SJCRH30 (cell line): Measurements from ENCODE around the gene TOP1. TPM values are rescaled to one million over a fixed set of nuclear protein-coding genes. Genes with fewer than 3 reads are reported as not detected.
"Not testable (repeated sequence)": the region's sequence is repeated elsewhere in the genome, so short reads cannot be mapped to it uniquely, and the experiment has no call there.

Source experiments
- DNase-seq, 2 experiments: peaks; one replicate each; pipeline ENCODE4 v3.0.0-alpha.2; 2015 to 2020
- H3K27ac ChIP-seq: fragments of 250-450 bp; sonication (Bioruptor Pico); 2 replicates; pipeline ENCODE4 v1.5.1; 2020; ENCODE audit warnings: mild to moderate bottlenecking, moderate library complexity
- H3K27me3 ChIP-seq: fragments of 250-450 bp; sonication (Bioruptor Pico); 2 replicates; pipeline ENCODE4 v1.5.1; 2020; ENCODE audit warnings: mild to moderate bottlenecking, moderate library complexity
- H3K36me3 ChIP-seq: fragments of 250-450 bp; sonication (Bioruptor Pico); 2 replicates; pipeline ENCODE4 v1.5.1; 2020; ENCODE audit warnings: mild to moderate bottlenecking, moderate library complexity
- H3K4me1 ChIP-seq: fragments of 250-450 bp; sonication (Bioruptor Pico); 2 replicates; pipeline ENCODE4 v1.5.1; 2020; ENCODE audit warnings: mild to moderate bottlenecking, moderate library complexity
- H3K4me3 ChIP-seq: fragments of 250-450 bp; sonication (Bioruptor Pico); 2 replicates; pipeline ENCODE4 v1.5.1; 2020; ENCODE audit warnings: mild to moderate bottlenecking, moderate library complexity
- H3K9me3 ChIP-seq: fragments of 250-450 bp; sonication (Bioruptor Pico); replicated peaks from 2 replicates; pipeline ENCODE4 v1.5.1; 2020; ENCODE audit warnings: mild to moderate bottlenecking, moderate library complexity
- total RNA-seq: library from RNA; depleted of rRNA; stranded (reverse); fragments of >200 nt; shearing (Covaris generic); gene quantifications from 2 replicates; pipeline ENCODE4 v1.2.3, GENCODE V29; 2014

TOP1 gene
- total RNA-seq, 1 experiment from 2014 or later: 71.9 TPM

GRCh38 chr20:41098703-41099250 lies 70.2 kb downstream of the TOP1 start:
- DNase-seq: no peak
- H3K9me3 ChIP-seq: no peaks in the 10 kb centered on the region
- peaks cover 99% of the 10 kb centered on the region for H3K36me3 ChIP-seq
- no peaks in the 10 kb centered on the region for H3K27me3 ChIP-seq
- H3K4me1 ChIP-seq: no peaks in the 10 kb centered on the region
- no peak overlapping the region for H3K27ac ChIP-seq
- H3K4me3 ChIP-seq: no peak overlapping the region

- DNase-seq: no peak
- no peak overlapping the region for H3K27ac ChIP-seq
- H3K9me3 ChIP-seq: no peaks in the 10 kb centered on the region
- peaks cover 99% of the 10 kb centered on the region for H3K36me3 ChIP-seq
- H3K27me3 ChIP-seq: no peaks in the 10 kb centered on the region
- H3K4me1 ChIP-seq: no peaks in the 10 kb centered on the region
- H3K4me3 ChIP-seq: no peak overlapping the region
These were observed 71.4 kb downstream of the TOP1 start for GRCh38 chr20:41100001-41100480.

GRCh38 chr20:41101660-41102059 lies 73.0 kb downstream of the TOP1 start:
- no peak for DNase-seq
- Histone ChIP-seq H3K27me3 (no peaks in the 10 kb centered on the region), H3K27ac (no peak overlapping the region), H3K9me3 (no peaks in the 10 kb centered on the region), H3K36me3 (peaks cover 96% of the 10 kb centered on the region), H3K4me1 (no peaks in the 10 kb centered on the region), H3K4me3 (no peak overlapping the region)

GRCh38 chr20:41108531-41108930 lies 79.9 kb downstream of the TOP1 start:
- Histone ChIP-seq H3K4me3 (no peak overlapping the region), H3K9me3 (no peaks in the 10 kb centered on the region), H3K36me3 (peaks cover 95% of the 10 kb centered on the region), H3K27me3 (no peaks in the 10 kb centered on the region), H3K27ac (no peak overlapping the region), H3K4me1 (no peaks in the 10 kb centered on the region)
- no peak for DNase-seq

GRCh38 chr20:41110012-41110411 lies 81.4 kb downstream of the TOP1 start:
- H3K4me1 ChIP-seq: no peaks in the 10 kb centered on the region
- H3K36me3 ChIP-seq: peaks cover 93% of the 10 kb centered on the region
- H3K27me3 ChIP-seq: no peaks in the 10 kb centered on the region
- no peak overlapping the region for H3K27ac ChIP-seq
- no peaks in the 10 kb centered on the region for H3K9me3 ChIP-seq
- no peak for DNase-seq
- no peak overlapping the region for H3K4me3 ChIP-seq

- Histone ChIP-seq H3K27me3 (no peaks in the 10 kb centered on the region), H3K27ac (no peak overlapping the region), H3K36me3 (peaks cover 95% of the 10 kb centered on the region), H3K9me3 (no peaks in the 10 kb centered on the region), H3K4me3 (no peak overlapping the region), H3K4me1 (no peaks in the 10 kb centered on the region)
- DNase-seq: no peak
These were observed 82.4 kb downstream of the TOP1 start for GRCh38 chr20:41110930-41111577.

GRCh38 chr20:41111578-41111951 lies 82.9 kb downstream of the TOP1 start:
- DNase-seq: no peak
- Histone ChIP-seq H3K27ac (no peak overlapping the region), H3K36me3 (peaks cover 95% of the 10 kb centered on the region), H3K27me3 (no peaks in the 10 kb centered on the region), H3K4me1 (no peaks in the 10 kb centered on the region), H3K9me3 (no peaks in the 10 kb centered on the region), H3K4me3 (no peak overlapping the region)

GRCh38 chr20:41116282-41116956 lies 87.8 kb downstream of the TOP1 start:
- H3K4me3 ChIP-seq: no peak overlapping the region
- peaks cover 8% of the 10 kb centered on the region; the same call in 1 of the 2 replicates for H3K4me1 ChIP-seq
- no peaks in the 10 kb centered on the region for H3K27me3 ChIP-seq
- peaks cover 95% of the 10 kb centered on the region for H3K36me3 ChIP-seq
- H3K27ac ChIP-seq: no peak overlapping the region
- no peaks in the 10 kb centered on the region for H3K9me3 ChIP-seq
- DNase-seq: no peak

- H3K9me3 ChIP-seq, H3K4me3 ChIP-seq, H3K27me3 ChIP-seq, DNase-seq, H3K27ac ChIP-seq: not testable (repeated sequence)
- Histone ChIP-seq H3K36me3 (peaks cover 96% of the 10 kb centered on the region), H3K4me1 (peaks cover 23% of the 10 kb centered on the region)
These were observed 89.5 kb downstream of the TOP1 start for GRCh38 chr20:41118159-41118558.

GRCh38 chr20:41118632-41119031 lies 90.0 kb downstream of the TOP1 start:
- Histone ChIP-seq H3K36me3 (peaks cover 98% of the 10 kb centered on the region), H3K27me3 (no peaks in the 10 kb centered on the region), H3K9me3 (no peaks in the 10 kb centered on the region), H3K4me1 (peaks cover 28% of the 10 kb centered on the region), H3K27ac (no peak overlapping the region), H3K4me3 (no peak overlapping the region)
- peak in 1 of 2 experiments; percentile 42 for DNase-seq

- H3K9me3 ChIP-seq: no peaks in the 10 kb centered on the region
- DNase-seq: no peak
- no peak overlapping the region for H3K27ac ChIP-seq
- peaks cover 98% of the 10 kb centered on the region for H3K36me3 ChIP-seq
- no peak overlapping the region for H3K4me3 ChIP-seq
- no peaks in the 10 kb centered on the region for H3K27me3 ChIP-seq
- peaks cover 35% of the 10 kb centered on the region for H3K4me1 ChIP-seq
These were observed 91.3 kb downstream of the TOP1 start for GRCh38 chr20:41119614-41120561.

- Histone ChIP-seq H3K27ac (no peak overlapping the region), H3K9me3 (no peaks in the 10 kb centered on the region), H3K36me3 (peaks cover 98% of the 10 kb centered on the region), H3K27me3 (no peaks in the 10 kb centered on the region), H3K4me3 (no peak overlapping the region), H3K4me1 (peaks cover 35% of the 10 kb centered on the region)
- DNase-seq: no peak
These were observed 92.8 kb downstream of the TOP1 start for GRCh38 chr20:41121399-41121798.

GRCh38 chr20:41123631-41124030 lies 95.0 kb downstream of the TOP1 start:
- DNase-seq: peak; percentile 71 to 90
- Histone ChIP-seq H3K36me3 (peaks cover 92% of the 10 kb centered on the region), H3K4me3 (no peak overlapping the region)

GRCh38 chr20:41124451-41125094 lies 96.0 kb downstream of the TOP1 start:
- Histone ChIP-seq H3K27me3 (no peaks in the 10 kb centered on the region), H3K9me3 (peaks cover 9% of the 10 kb centered on the region; the same call in 1 of the 2 replicates), H3K4me1 (peaks cover 28% of the 10 kb centered on the region), H3K27ac (peak overlapping the region; percentile 88), H3K36me3 (peaks cover 87% of the 10 kb centered on the region), H3K4me3 (no peak overlapping the region)
- no peak for DNase-seq

More at GRCh38 chr20:41123631-41124030, 95.0 kb downstream of the TOP1 start:
- H3K4me1 ChIP-seq: peaks cover 28% of the 10 kb centered on the region
- H3K9me3 ChIP-seq: 0 out of 2 replicates have a peak, but pooled peaks cover 4% of the 10 kb centered on the region
- H3K27ac ChIP-seq: peak overlapping the region; percentile 88
- no peaks in the 10 kb centered on the region for H3K27me3 ChIP-seq
